PFSK-1 (cell line): ENCODE results near the gene IGSF21.

Experiments used
- FOXP2 ChIP-seq: optimal IDR thresholded peaks from 2 replicates; pipeline ENCODE3; 2011; ENCODE audit warnings: borderline replicate concordance, control low read depth, inconsistent platforms; ENCODE audit not compliant: insufficient read depth; ENCODE audit errors: extremely low read length, extremely low read depth
- POLR2AphosphoS5 ChIP-seq: IDR thresholded peaks from 2 replicates; pipeline ENCODE4 v1.6.1; 2012; ENCODE audit warnings: low read depth, mild to moderate bottlenecking, control low read depth, low read length, moderate library complexity
- SIN3A ChIP-seq: IDR thresholded peaks from 2 replicates; pipeline ENCODE4 v1.6.1; 2012; ENCODE audit warnings: mild to moderate bottlenecking, low read length, moderate library complexity, borderline replicate concordance; ENCODE audit not compliant: insufficient read depth
- TAF1 ChIP-seq: IDR thresholded peaks from 2 replicates; pipeline ENCODE4 v1.6.1; 2012; ENCODE audit warnings: low read length, control low read depth, borderline replicate concordance; ENCODE audit not compliant: insufficient read depth
- TF ChIP-seq, protein P1 (sequence below), 2 experiments: IDR thresholded peaks; 2 replicates each; pipeline versions ENCODE4 v1.6.1 to v1.8.0; 2011 to 2012; ENCODE audit warnings: low read depth in 2 of 2, low read length in 2 of 2, control low read depth in 1 of 2, inconsistent platforms in 1 of 2, mild to moderate bottlenecking in 1 of 2, moderate library complexity in 1 of 2; ENCODE audit not compliant: insufficient read depth in 1 of 2

IGSF21 gene

DNA sequence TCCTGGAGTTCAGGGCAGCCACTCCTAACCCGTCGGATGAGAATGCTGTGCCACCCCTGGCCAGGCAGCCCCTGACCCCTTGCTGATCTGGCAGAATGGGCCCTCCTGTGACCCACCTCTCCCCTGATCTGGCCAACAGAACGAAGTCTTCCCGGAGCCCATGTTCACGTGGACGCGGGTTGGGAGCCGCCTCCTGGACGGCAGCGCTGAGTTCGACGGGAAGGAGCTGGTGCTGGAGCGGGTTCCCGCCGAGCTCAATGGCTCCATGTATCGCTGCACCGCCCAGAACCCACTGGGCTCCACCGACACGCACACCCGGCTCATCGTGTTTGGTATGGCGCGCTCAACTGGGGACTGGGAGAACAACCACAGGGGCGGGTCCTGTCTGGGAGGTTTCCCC lies 269.1 kb downstream of the IGSF21 start:
- no peak for TF ChIP-seq POLR2AphosphoS5
- no peak for TF ChIP-seq SIN3A
- TF ChIP-seq, protein P1, sequence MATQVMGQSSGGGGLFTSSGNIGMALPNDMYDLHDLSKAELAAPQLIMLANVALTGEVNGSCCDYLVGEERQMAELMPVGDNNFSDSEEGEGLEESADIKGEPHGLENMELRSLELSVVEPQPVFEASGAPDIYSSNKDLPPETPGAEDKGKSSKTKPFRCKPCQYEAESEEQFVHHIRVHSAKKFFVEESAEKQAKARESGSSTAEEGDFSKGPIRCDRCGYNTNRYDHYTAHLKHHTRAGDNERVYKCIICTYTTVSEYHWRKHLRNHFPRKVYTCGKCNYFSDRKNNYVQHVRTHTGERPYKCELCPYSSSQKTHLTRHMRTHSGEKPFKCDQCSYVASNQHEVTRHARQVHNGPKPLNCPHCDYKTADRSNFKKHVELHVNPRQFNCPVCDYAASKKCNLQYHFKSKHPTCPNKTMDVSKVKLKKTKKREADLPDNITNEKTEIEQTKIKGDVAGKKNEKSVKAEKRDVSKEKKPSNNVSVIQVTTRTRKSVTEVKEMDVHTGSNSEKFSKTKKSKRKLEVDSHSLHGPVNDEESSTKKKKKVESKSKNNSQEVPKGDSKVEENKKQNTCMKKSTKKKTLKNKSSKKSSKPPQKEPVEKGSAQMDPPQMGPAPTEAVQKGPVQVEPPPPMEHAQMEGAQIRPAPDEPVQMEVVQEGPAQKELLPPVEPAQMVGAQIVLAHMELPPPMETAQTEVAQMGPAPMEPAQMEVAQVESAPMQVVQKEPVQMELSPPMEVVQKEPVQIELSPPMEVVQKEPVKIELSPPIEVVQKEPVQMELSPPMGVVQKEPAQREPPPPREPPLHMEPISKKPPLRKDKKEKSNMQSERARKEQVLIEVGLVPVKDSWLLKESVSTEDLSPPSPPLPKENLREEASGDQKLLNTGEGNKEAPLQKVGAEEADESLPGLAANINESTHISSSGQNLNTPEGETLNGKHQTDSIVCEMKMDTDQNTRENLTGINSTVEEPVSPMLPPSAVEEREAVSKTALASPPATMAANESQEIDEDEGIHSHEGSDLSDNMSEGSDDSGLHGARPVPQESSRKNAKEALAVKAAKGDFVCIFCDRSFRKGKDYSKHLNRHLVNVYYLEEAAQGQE (IDR thresholded peaks at IDR 0.05; ENCODE audit: insufficient read depth in 1 of 2, low read depth in 2 of 2, low read length in 2 of 2): no peak
- no peak for TF ChIP-seq TAF1

DNA sequence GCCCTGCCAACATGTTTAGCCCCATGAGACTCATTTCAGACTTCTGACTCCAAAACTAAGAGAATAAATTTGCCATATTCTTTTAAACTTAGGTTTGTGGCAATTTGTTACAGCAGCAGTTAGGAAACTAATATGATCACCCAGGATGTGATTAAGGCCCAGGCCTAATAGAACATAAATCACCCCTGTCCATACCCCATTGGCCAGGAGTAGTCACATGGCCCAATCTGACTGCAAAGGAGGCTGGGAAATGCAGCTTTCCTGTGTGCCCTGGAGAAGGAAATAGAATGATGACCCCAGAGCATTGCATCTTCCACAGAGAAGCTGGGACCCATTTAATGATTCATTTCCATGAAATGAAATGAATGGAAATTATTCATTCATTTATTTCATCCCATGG lies 272.7 kb downstream of the IGSF21 start:
- TF ChIP-seq SIN3A: no peak
- no peak for TF ChIP-seq POLR2AphosphoS5
- TF ChIP-seq, protein P1 (IDR thresholded peaks at IDR 0.05; ENCODE audit: insufficient read depth in 1 of 2, low read depth in 2 of 2, low read length in 2 of 2): no peak
- no peak for TF ChIP-seq TAF1
- no peak for TF ChIP-seq FOXP2

DNA sequence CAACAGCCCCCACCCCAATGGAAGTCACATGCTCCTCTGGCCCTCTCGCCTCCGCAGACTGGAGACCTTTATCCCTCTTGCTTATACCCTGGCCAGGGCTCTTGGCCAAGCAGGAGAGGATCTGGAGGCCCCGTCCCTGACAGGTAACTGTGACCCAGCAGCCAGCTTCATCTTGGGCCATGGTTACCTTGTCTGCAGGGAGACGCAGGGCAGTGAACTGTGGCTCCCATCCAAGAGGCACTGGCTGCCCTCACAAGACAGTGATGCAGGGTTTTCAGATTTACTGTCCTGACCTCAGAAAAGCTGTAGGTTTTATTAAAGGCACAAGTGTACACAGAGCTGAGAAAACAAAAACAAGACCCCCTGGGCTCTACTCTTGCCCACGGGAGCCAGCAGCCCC lies 276.5 kb downstream of the IGSF21 start:
- TF ChIP-seq TAF1 (no peak), POLR2AphosphoS5 (no peak)

DNA sequence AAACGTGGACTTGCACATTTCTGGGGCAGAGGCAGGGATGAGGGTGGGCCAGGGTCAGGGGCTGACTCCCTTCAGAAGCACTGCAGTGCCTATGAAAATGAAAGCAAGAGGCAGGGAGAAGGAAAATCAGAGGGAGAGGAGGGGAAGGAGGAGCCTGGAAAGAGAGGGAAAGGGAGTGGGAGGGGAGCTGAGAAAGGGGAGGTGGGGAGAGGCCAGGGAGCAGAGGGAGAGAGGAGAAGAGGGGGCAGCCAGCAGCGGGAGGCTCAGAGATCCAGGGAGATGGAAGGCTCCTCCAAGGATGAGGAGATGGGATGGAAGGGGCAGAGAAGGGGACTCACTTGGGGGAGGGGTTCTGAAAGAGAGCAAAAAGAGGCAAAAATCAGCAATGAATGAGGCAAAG lies 276.9 kb downstream of the IGSF21 start:
- no peak for TF ChIP-seq POLR2AphosphoS5
- no peak for TF ChIP-seq TAF1
- no peak for TF ChIP-seq FOXP2
- TF ChIP-seq, protein P1 (IDR thresholded peaks at IDR 0.05; ENCODE audit: insufficient read depth in 1 of 2, low read depth in 2 of 2, low read length in 2 of 2): no peak
- no peak for TF ChIP-seq SIN3A

DNA sequence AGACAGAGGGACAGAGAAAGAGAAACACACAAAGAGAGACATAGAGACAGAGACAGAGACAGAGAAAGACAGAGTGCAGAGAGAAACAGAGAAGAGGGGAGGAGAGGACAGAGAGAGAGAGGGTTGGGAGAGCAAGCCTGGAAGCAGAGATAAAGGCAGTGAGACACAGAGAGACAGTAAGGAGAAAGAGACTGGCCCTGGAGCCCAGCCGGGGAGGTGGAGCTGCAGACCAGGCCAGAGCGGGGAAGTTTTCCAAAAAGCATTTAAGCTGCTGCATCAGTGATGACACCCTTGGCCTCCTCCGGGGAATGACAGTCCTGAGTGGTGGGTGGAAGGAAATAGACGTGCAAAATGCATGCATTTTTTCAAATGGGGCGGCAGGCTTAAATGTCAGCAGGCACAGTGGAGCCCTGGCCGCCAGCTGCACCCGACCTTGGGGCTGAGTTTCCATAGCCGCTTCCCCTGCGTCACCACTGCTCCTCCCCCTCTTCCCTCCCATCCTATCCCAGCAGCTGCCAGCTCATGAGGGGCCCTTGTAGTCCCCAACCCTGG lies 277.7 kb downstream of the IGSF21 start:
- TF ChIP-seq FOXP2: no peak
- TF ChIP-seq TAF1: no peak
- TF ChIP-seq, protein P1 (IDR thresholded peaks at IDR 0.05; ENCODE audit: insufficient read depth in 1 of 2, low read depth in 2 of 2, low read length in 2 of 2): no peak
- no peak for TF ChIP-seq SIN3A
- no peak for TF ChIP-seq POLR2AphosphoS5

DNA sequence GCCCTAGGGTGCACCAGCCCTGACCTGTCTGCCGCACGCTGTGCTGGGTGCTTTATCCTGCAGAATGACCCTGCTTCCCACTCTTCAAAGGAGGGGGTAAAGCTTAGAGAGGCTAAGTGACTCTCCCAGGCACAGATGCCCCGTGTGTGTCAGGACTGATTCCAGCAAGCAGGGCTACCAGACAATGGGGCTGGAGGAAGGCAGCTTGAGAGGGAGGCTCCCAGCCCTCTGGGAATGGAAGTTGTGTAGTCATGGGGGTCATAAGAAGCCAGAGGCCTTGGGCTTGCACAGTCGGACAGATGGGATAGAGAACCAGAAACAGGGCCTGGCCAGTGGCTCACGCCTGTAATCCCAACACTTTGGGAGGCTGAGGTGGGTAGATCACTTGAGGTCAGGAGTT lies 279.0 kb downstream of the IGSF21 start:
- TF ChIP-seq SIN3A (no peak), POLR2AphosphoS5 (no peak), TAF1 (no peak), FOXP2 (no peak)
- TF ChIP-seq, protein P1 (IDR thresholded peaks at IDR 0.05; ENCODE audit: insufficient read depth in 1 of 2, low read depth in 2 of 2, low read length in 2 of 2): no peak
